Raji (cell line): ENCODE results near the gene TRAF1.

ENCODE experiments used
- POLR2A ChIP-seq: IDR thresholded peaks from 2 replicates; pipeline ENCODE4 v1.6.1; 2011; ENCODE audit warnings: low read depth, low read length, control low read depth; ENCODE audit not compliant: insufficient read depth

TRAF1 gene

GRCh38 chr9:120920806-120921178 lies 5.8 kb downstream of the TRAF1 start:
- no peak for TF ChIP-seq POLR2A

GRCh38 chr9:120919843-120920805 lies 6.5 kb downstream of the TRAF1 start:
- TF ChIP-seq POLR2A = no peak

- no peak for TF ChIP-seq POLR2A
Measured at GRCh38 chr9:120918931-120919842, 7.4 kb downstream of the TRAF1 start.

GRCh38 chr9:120917929-120918762 lies 8.4 kb downstream of the TRAF1 start:
- no peak for TF ChIP-seq POLR2A

GRCh38 chr9:120916991-120917880 lies 9.4 kb downstream of the TRAF1 start:
- TF ChIP-seq POLR2A = no peak

- TF ChIP-seq POLR2A = no peak
Measured at GRCh38 chr9:120916588-120916987, 10.0 kb downstream of the TRAF1 start.

- TF ChIP-seq POLR2A = no peak
Measured at GRCh38 chr9:120915854-120916470, 10.6 kb downstream of the TRAF1 start.

- TF ChIP-seq POLR2A = no peak
Measured at GRCh38 chr9:120914953-120915352, 11.6 kb downstream of the TRAF1 start.

- no peak for TF ChIP-seq POLR2A
Measured at GRCh38 chr9:120914396-120914795, 12.2 kb downstream of the TRAF1 start.

GRCh38 chr9:120913647-120914264 lies 12.8 kb downstream of the TRAF1 start:
- TF ChIP-seq POLR2A = no peak

GRCh38 chr9:120912958-120913646 lies 13.5 kb downstream of the TRAF1 start:
- TF ChIP-seq POLR2A = no peak

- no peak for TF ChIP-seq POLR2A
Measured at GRCh38 chr9:120911295-120911837, 15.2 kb downstream of the TRAF1 start.
